HTR-8/SVneo (cell line): ENCODE measurements around the gene WLS.

Source experiments
- DNase-seq: peaks from one replicate; pipeline ENCODE4 v3.0.0; 2011; ENCODE audit warnings: low spot score, mixed read lengths; ENCODE audit not compliant: insufficient read length
- FAIRE-seq: peaks from 2 replicates; lab custom pipeline; 2011; peaks lifted over from hg19 to GRCh38; lab: Jason Lieb, UNC

The WLS gene

DNA sequence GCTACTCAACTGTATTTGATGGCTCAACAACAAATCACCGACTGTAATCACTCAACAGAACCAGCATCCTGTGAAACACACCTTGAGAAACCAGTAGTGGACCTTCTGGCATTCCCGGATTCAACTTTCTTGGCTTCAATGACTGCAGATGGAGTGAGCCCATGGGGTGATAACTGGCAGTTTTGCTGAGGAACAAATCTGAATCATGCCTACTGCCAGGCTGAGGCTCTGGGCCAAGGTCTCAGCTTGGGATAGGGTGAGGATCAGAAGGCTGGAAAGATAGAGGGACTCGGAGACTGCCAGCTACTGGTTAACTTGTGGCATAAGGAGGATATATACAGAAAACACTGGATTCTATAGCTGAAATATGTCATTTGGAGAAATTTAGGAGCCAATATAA is 118.4 kb downstream of the WLS start:
- FAIRE-seq (no peak), DNase-seq (no peak)

DNA sequence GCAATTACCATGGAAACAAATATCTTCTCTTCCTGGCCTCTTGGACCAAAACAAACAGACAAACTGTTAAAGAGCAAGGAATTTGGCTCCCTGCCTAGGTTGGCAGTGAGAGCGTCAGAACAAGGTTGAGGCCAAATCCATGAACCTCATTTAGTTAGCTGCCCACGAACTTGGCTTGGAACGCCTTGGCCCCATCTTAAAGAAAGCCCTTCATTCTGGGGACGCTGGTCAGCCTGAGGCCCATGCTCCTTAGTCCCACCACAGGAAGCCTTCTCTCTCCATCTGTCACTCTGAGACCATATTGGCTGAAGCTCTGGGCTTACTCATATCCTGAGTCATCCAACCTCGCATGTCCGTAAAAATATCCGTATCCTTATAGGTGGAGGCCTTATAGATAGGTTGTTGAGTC is 119.5 kb downstream of the WLS start:
- no peak for FAIRE-seq

DNA sequence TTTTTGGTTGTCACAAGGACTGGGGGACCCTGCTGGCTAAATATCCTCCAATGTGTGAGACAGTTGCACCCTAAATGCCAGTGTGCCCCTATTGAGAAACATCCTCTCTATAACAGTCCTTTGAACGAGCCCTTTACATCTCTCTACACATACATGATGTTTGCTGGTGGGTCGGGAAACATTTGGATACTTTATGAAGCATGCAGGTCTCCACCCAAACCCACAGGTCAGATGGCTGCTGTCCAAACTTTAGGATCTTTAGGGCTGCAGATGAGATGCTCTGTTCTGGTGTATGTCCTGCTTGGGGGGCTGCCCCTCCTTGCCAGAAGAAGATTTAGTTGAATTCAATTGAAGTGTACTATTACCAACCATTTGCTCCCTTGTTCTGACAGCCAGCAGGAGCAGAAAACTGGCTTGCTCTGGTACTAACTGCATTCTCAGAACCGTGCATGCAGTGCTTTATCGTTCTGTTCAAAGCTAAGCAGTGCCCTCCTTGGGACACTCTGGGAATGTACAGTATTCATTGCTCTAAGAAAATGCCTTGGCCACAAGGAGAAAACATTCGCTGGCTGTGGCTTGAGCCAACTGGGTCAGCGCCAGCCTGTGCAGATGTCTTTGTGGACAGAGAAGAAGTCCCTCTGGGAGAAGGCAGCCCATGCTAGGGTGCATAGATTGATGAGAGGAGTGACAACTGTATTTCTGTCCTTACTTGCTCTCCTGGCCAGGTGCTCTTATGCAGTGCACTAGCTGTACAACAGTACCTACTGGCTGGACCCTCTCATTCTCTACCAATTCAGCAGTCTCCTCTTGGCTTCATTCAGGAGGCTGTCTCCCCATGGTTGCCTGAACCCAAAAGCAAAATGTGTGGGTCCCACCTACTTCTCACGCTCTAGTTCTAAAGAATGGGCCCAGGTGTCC is 120.5 kb downstream of the WLS start:
- DNase-seq (peak; percentile 59), FAIRE-seq (peak; percentile 51)

More for the DNA sequence above, 119.5 kb downstream of the WLS start:
- DNase-seq, result peak; percentile 43

GRCh38 chr1:68107771-68108170 is 124.6 kb downstream of the WLS start:
- no peak for DNase-seq

GRCh38 chr1:68103884-68104554 is 128.3 kb downstream of the WLS start:
- DNase-seq (no peak), FAIRE-seq (no peak)

More at GRCh38 chr1:68107771-68108170, 124.6 kb downstream of the WLS start:
- FAIRE-seq, result no peak

DNA sequence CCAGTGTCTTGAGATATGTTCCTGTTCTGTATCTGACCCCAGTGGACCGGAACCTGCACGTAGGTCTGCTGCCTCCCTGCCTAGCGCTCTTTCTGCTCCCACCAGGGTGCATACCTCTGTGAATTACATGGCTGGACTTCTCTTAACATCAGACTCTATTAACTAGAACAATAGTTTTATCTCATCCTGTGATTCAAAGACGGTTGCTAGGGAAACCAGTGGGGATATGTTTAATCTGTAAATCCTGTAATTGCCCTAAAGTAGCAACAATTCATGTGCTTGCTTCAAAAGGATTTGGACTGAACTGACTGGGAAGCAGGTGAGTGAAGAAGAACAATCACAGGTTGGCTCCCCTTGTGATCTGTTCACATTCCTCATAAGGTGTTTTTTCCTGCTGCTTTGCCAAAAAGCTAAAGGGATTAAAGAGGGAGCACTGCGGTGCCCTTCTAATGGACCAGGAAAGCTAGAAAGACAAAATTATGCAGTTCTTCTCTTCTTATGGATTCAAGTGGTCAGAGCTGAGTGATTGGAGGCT is 129.2 kb downstream of the WLS start:
- FAIRE-seq, result no peak

DNA sequence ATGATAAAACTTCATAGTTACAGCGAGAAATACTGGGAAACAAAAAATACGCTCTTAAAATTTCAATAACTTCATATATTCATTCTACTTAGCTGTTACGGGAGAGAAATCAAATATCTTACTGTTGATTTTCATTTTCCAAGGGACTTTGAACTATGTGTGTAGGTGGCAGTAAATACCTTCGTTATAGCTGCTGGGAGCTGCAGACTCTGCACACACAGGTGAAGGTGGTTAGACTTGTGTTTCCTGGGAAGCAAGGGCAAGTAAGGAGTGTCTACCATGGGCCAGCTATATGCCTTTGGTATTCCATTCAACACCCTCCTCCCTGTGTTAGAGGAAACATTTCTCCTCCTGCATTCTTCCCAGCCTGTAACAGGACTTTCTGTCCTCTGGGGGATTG is 130.5 kb downstream of the WLS start:
- FAIRE-seq, result no peak
- no peak for DNase-seq

More for the DNA sequence above, 129.2 kb downstream of the WLS start:
- no peak for DNase-seq

DNA sequence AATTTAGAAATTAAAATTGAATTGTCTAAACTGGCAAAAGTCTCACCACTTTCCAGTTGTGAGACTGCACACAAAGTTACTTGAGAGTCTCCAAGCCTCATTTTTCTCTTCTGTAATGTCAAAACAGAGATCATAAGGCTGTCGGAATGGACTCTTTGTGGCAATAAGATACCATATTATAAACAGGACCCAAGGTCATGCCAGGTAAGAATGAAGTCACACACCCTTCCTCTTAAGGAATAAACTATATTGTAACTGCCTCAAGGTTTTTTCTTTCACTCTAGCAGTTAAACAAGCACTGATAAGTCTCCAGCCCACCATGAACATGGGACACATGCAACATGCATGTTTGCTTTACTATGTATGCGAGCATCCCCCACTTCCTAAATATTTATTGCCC is 131.8 kb downstream of the WLS start:
- no peak for FAIRE-seq

DNA sequence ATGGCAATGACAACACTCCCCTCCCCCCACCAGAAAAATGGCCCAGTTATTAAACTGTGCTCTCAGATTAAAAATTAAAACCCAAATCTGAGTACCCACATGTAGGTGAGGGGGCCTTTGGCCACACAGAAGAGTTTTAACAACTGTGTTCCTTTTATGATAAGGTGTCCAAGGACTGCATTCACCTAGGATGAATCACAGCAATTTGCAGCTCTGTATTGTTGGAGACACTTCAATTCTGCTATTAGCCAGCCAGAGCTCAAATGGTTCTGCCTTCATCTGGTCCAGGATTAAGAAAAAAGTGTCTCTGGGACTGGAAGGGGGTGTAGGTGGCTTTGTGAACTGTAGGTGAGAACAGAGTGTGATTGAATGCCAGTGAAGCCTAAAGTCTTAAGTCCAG is 138.6 kb downstream of the WLS start:
- no peak for DNase-seq
- no peak for FAIRE-seq

More for the DNA sequence above, 131.8 kb downstream of the WLS start:
- no peak for DNase-seq

DNA sequence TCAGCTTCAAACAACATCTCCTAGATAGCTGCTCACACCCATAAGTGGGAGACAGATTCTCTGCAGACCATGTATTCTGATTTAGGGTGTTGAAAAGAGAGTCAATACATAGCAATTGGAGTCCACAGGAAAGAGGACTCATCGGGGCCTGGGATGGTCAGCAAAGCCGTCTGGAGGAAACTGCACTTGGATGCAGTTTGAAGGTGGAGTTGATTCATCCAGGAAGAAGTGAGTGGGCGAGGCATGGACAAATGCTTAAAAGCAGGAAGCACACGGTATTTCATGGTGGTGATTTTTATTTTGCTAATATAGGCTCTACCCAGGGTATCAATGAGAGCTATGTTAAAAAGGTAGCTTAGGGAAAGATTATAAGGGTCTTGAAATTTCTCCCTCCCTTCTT is 145.1 kb downstream of the WLS start:
- no peak for DNase-seq
- FAIRE-seq, result no peak

GRCh38 chr1:68085752-68086151 is 146.6 kb downstream of the WLS start:
- DNase-seq (no peak), FAIRE-seq (no peak)

- DNase-seq, result no peak
- no peak for FAIRE-seq
Observed at GRCh38 chr1:68083686-68084085, 148.6 kb downstream of the WLS start.

DNA sequence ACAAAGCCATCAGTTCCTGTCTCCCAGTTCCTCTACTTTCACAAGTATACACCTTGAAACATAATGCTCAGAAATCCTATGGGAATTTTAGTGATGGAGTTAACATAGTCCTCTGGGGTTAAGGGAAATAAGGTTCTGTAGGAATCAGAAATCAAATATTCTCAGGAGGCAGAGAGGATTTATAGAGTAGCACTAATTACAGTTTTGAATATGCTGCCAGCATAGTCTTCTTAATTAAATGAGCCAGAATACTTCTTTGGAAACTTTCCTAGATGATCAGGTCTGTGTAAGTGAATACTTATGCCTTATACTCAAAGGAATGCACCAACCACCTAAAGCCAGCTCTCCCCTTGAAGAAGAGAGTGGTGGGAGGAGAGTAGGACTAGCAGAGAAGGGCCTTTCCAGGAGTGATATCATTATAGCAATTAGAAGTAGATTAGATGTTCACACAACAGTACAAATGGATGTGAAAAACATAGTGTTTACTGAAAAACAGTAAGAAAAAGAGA is 150.5 kb downstream of the WLS start:
- FAIRE-seq (no peak), DNase-seq (no peak)

DNA sequence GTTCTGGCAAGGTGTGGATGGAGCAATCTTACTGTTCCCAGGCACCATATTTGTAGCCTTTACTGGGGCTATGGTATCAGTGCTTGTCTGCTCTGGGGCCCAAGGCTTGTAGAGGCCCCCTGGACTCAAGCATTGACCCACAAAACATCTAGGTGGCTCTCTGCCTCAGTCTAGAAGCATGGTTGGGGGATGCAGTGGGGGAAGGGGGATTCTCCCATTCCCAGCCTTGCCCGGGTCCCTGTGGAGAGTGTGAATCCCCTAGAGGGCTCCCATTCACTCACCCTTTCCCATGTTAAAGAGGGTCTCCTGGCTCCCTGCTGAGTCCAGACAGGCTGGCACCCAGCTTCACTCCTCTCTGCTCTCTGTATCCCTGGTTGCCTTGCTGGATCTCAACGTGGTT is 153.7 kb downstream of the WLS start:
- no peak for FAIRE-seq
- DNase-seq, result no peak
